AG09309 (cell line): Measurements from ENCODE around the gene CCDC12.

Experiments
- DNase-seq: peaks from one replicate; pipeline ENCODE4 v3.0.0-alpha.2; 2010; ENCODE audit warnings: low read depth
- H3K4me3 ChIP-seq: 2 replicates; pipeline ENCODE4 v1.5.1; 2011; ENCODE audit warnings: mild to moderate bottlenecking, low read depth, low read length, moderate library complexity; ENCODE audit not compliant: control insufficient read depth
- CTCF ChIP-seq: IDR thresholded peaks from 2 replicates; pipeline ENCODE4 v1.5.1; 2011; ENCODE audit warnings: mild to moderate bottlenecking, low read depth, low read length, inconsistent platforms; ENCODE audit not compliant: insufficient read depth, control insufficient read depth; ENCODE audit errors: missing control alignments

The CCDC12 gene

GRCh38 chr3:47003461-47004368 lies 27.2 kb upstream of the CCDC12 start:
- TF ChIP-seq CTCF, result no peak
- no peak for DNase-seq
- H3K4me3 ChIP-seq, result no peak overlapping the region

- DNase-seq, result no peak
- TF ChIP-seq CTCF, result no peak
- H3K4me3 ChIP-seq, result no peak overlapping the region
Observed at GRCh38 chr3:47003056-47003410, 26.5 kb upstream of the CCDC12 start.

- TF ChIP-seq CTCF, result no peak
- DNase-seq, result no peak
- no peak overlapping the region for H3K4me3 ChIP-seq
Observed at GRCh38 chr3:47002171-47003055, 25.9 kb upstream of the CCDC12 start.

- DNase-seq, result no peak
- no peak for TF ChIP-seq CTCF
- H3K4me3 ChIP-seq, result no peak overlapping the region
Observed at GRCh38 chr3:47001731-47002170, 25.2 kb upstream of the CCDC12 start.

- no peak for TF ChIP-seq CTCF
- no peak for DNase-seq
- no peak overlapping the region for H3K4me3 ChIP-seq
Observed at GRCh38 chr3:47000922-47001730, 24.6 kb upstream of the CCDC12 start.
